OCI-LY1 (cell line): ENCODE results near the gene OPN4.

ENCODE experiments used
- CTCF ChIP-seq: fragments of 200-600 bp; sonication (generic), shearing (Covaris generic); IDR thresholded peaks from 2 replicates; pipeline ENCODE4 v1.5.1; 2017; ENCODE audit warnings: mild to moderate bottlenecking, antibody characterized with exemption, low read length, moderate library complexity, mixed read lengths
- EZH2 ChIP-seq: fragments of 200-600 bp; sonication (generic), shearing (Covaris generic); IDR thresholded peaks from 2 replicates; pipeline ENCODE4 v1.8.0; 2017; ENCODE audit warnings: borderline replicate concordance, mixed run types, mild to moderate bottlenecking, antibody characterized with exemption, low read length, moderate library complexity, mixed read lengths

- TF ChIP-seq CTCF = no peak
- TF ChIP-seq EZH2 = no peak
Observed at GRCh38 chr10:86657396-86658011, 3.2 kb downstream of the OPN4 start.
